DOHH2 (cell line): Measurements from ENCODE around the gene ENTPD8.

Source experiments
- H3F3A ChIP-seq: fragments of 200-600 bp; sonication (generic), shearing (Covaris generic); 2 replicates; pipeline ENCODE4 v1.6.0; 2016; ENCODE audit warnings: antibody characterized with exemption, mild to moderate bottlenecking; ENCODE audit not compliant: control insufficient read depth, insufficient read depth
- H3K27ac ChIP-seq: fragments of 200-600 bp; sonication (generic); 2 replicates; pipeline ENCODE4 v1.5.1; 2014; ENCODE audit warnings: low read depth, mild to moderate bottlenecking, low read length, moderate library complexity
- H3K27me3 ChIP-seq: fragments of 200-600 bp; sonication (generic); 2 replicates; pipeline ENCODE4 v1.6.1; 2014; ENCODE audit warnings: mild to moderate bottlenecking, low read length, mixed read lengths; ENCODE audit not compliant: control insufficient read depth
- H3K36me3 ChIP-seq: fragments of 200-600 bp; sonication (generic); 2 replicates; pipeline ENCODE4 v1.6.1; 2014; ENCODE audit warnings: mild to moderate bottlenecking, low read length, moderate library complexity, mixed read lengths; ENCODE audit not compliant: control insufficient read depth
- H3K4me1 ChIP-seq: fragments of 200-600 bp; sonication (generic); 2 replicates; pipeline ENCODE4 v1.6.1; 2014; ENCODE audit warnings: mild to moderate bottlenecking, low read length, mixed read lengths; ENCODE audit not compliant: control insufficient read depth
- H3K4me2 ChIP-seq: fragments of 200-600 bp; sonication (generic); 2 replicates; pipeline ENCODE4 v1.6.0; 2014; ENCODE audit warnings: mild to moderate bottlenecking, low read length, moderate library complexity
- H3K4me3 ChIP-seq: fragments of 200-600 bp; sonication (generic); 2 replicates; pipeline ENCODE4 v1.5.1; 2014; ENCODE audit warnings: mild to moderate bottlenecking, low read length, mixed read lengths
- H3K79me2 ChIP-seq: fragments of 200-600 bp; sonication (generic); 2 replicates; pipeline ENCODE4 v1.6.1; 2014; ENCODE audit warnings: mild to moderate bottlenecking, low read length, mixed read lengths; ENCODE audit not compliant: control insufficient read depth
- H3K9me2 ChIP-seq: fragments of 200-600 bp; sonication (generic); replicated peaks from 2 replicates; pipeline ENCODE4 v1.6.1; 2014; ENCODE audit warnings: mild to moderate bottlenecking, low read length, mixed read lengths; ENCODE audit not compliant: control insufficient read depth
- H3K9me3 ChIP-seq: fragments of 200-600 bp; sonication (generic); 2 replicates; pipeline ENCODE4 v1.6.1; 2014; ENCODE audit warnings: antibody characterized with exemption, low read length, mixed read lengths; ENCODE audit not compliant: control insufficient read depth, insufficient read depth
- H4K20me1 ChIP-seq: fragments of 200-600 bp; sonication (generic); 2 replicates; pipeline ENCODE4 v1.6.0; 2014; ENCODE audit warnings: low read depth, mild to moderate bottlenecking, antibody characterized with exemption, low read length, moderate library complexity; ENCODE audit not compliant: control insufficient read depth, insufficient read depth
- CTCF ChIP-seq: fragments of 200-600 bp; sonication (generic); IDR thresholded peaks from one replicate; pipeline ENCODE4 v1.5.1; 2014; ENCODE audit warnings: antibody characterized with exemption, mild to moderate bottlenecking, low read depth, low read length; ENCODE audit not compliant: poor library complexity, severe bottlenecking
- EZH2phosphoT487 ChIP-seq: fragments of 200-600 bp; sonication (generic); IDR thresholded peaks from 2 replicates; pipeline ENCODE4 v1.6.1; 2017; ENCODE audit warnings: borderline replicate concordance, mild to moderate bottlenecking, antibody characterized with exemption, low read length, moderate library complexity, mixed read lengths

Gene ENTPD8

GRCh38 chr9:137457406-137458193, 16.4 kb upstream of the ENTPD8 start:
- Histone ChIP-seq H3K4me2 (peak overlapping the region; percentile 86), H3F3A (no peaks in the 10 kb centered on the region), H3K27ac (no peak overlapping the region), H3K27me3 (no peaks in the 10 kb centered on the region), H3K36me3 (peaks cover 56% of the 10 kb centered on the region), H3K4me1 (peaks cover 86% of the 10 kb centered on the region), H3K4me3 (peak overlapping the region; percentile 88), H3K9me3 (no peaks in the 10 kb centered on the region), H4K20me1 (no peaks in the 10 kb centered on the region; the same call in 1 of the 2 replicates), H3K79me2 (peaks cover 20% of the 10 kb centered on the region), H3K9me2 (no peaks in the 10 kb centered on the region)
- no peak for TF ChIP-seq EZH2phosphoT487
- TF ChIP-seq CTCF = no peak

- Histone ChIP-seq H3K36me3 (peaks cover 62% of the 10 kb centered on the region), H3K9me2 (no peaks in the 10 kb centered on the region), H3K27me3 (no peaks in the 10 kb centered on the region), H3K79me2 (peaks cover 20% of the 10 kb centered on the region), H3K4me3 (peak overlapping the region; percentile 3; the same call in 1 of the 2 replicates), H3K9me3 (no peaks in the 10 kb centered on the region), H3K4me1 (peaks cover 86% of the 10 kb centered on the region), H3K4me2 (peak overlapping the region; percentile 86), H3F3A (no peaks in the 10 kb centered on the region), H4K20me1 (no peaks in the 10 kb centered on the region; the same call in 1 of the 2 replicates), H3K27ac (no peak overlapping the region)
- TF ChIP-seq EZH2phosphoT487 = no peak
- TF ChIP-seq CTCF = no peak
Observed at GRCh38 chr9:137456864-137457405, 15.8 kb upstream of the ENTPD8 start.

GRCh38 chr9:137456061-137456863, 15.1 kb upstream of the ENTPD8 start:
- H3F3A ChIP-seq = no peaks in the 10 kb centered on the region
- no peaks in the 10 kb centered on the region for H3K9me3 ChIP-seq
- H3K36me3 ChIP-seq = peaks cover 62% of the 10 kb centered on the region
- H3K27me3 ChIP-seq = no peaks in the 10 kb centered on the region
- H3K79me2 ChIP-seq = peaks cover 20% of the 10 kb centered on the region
- peaks cover 85% of the 10 kb centered on the region for H3K4me1 ChIP-seq
- peak overlapping the region; percentile 89; the same call in 1 of the 2 replicates for H3K4me2 ChIP-seq
- H3K9me2 ChIP-seq = no peaks in the 10 kb centered on the region
- TF ChIP-seq CTCF = no peak
- no peak for TF ChIP-seq EZH2phosphoT487
- no peak overlapping the region for H3K27ac ChIP-seq
- peak overlapping the region; percentile 3; the same call in 1 of the 2 replicates for H3K4me3 ChIP-seq
- H4K20me1 ChIP-seq = no peaks in the 10 kb centered on the region; the same call in 1 of the 2 replicates
